CD4-positive, alpha-beta T cell (primary cell): Measurements from ENCODE around the gene LHFPL6. TPM values are rescaled to one million over a fixed set of nuclear protein-coding genes. Genes with fewer than 3 reads are reported as not detected.

Source experiments
- ATAC-seq: fragments of 200-7000 bp; cut with Tn5 transposase; one replicate; pipeline ENCODE4 v1.10.0; 2022; ENCODE audit warnings: mild to moderate bottlenecking; ENCODE audit not compliant: poor library complexity
- CTCF ChIA-PET: fragments of 350-600 bp; sonication (Branson Sonifier 250); formaldehyde crosslinking; loops from one replicate; lab custom pipeline; 2021; ENCODE audit warnings: antibody characterized with exemption, inconsistent platforms; lab: Charles Lee
- POLR2A ChIA-PET: fragments of 350-600 bp; sonication (Branson Sonifier 250); formaldehyde crosslinking; loops from one replicate; lab custom pipeline; 2021; ENCODE audit warnings: antibody characterized with exemption, inconsistent platforms; lab: Charles Lee
- DNase-seq, 14 experiments: peaks; one replicate each; pipeline ENCODE4 v3.0.0-alpha.2; 2013 to 2020; ENCODE audit warnings: mixed read lengths in 2 of 14
- H3K27ac ChIP-seq, 2 donors: one replicate each; pipeline versions ENCODE4 v1.5.1 to v1.7.0; 2013; ENCODE audit warnings: low read length in 2 of 2, low read depth in 1 of 2, mild to moderate bottlenecking in 1 of 2
- H3K27me3 ChIP-seq, 2 experiments: 1 replicate in 1 of 2; 2 replicates in 1 of 2; pipeline versions ENCODE4 v1.6.1 to v1.7.0; 2013; ENCODE audit warnings: low read length in 2 of 2, control low read depth in 1 of 2, mild to moderate bottlenecking in 1 of 2, moderate library complexity in 1 of 2; ENCODE audit not compliant: insufficient read depth in 2 of 2, control insufficient read depth in 1 of 2
- H3K36me3 ChIP-seq: one replicate; pipeline ENCODE4 v1.6.1; 2013; ENCODE audit warnings: low read length, control low read depth; ENCODE audit not compliant: insufficient read depth
- H3K4me1 ChIP-seq: one replicate; pipeline ENCODE4 v1.6.1; 2013; ENCODE audit warnings: low read length, control low read depth; ENCODE audit not compliant: insufficient read depth
- H3K4me3 ChIP-seq: one replicate; pipeline ENCODE4 v1.5.1; 2013; ENCODE audit warnings: mild to moderate bottlenecking, low read length, moderate library complexity
- H3K9me3 ChIP-seq, 2 experiments: 1 replicate in 1 of 2; 2 replicates in 1 of 2; pipeline versions ENCODE4 v1.6.1 to v1.7.0; 2013; ENCODE audit warnings: low read length in 2 of 2, mild to moderate bottlenecking in 2 of 2, control low read depth in 1 of 2, moderate library complexity in 1 of 2; ENCODE audit not compliant: control insufficient read depth in 1 of 2, insufficient read depth in 1 of 2
- H3K27ac Mint-ChIP-seq: one replicate; pipeline ENCODE4 v1.8.0; 2020; ENCODE audit warnings: mixed read lengths
- H3K27me3 Mint-ChIP-seq: one replicate; pipeline ENCODE4 v1.8.0; 2021; ENCODE audit warnings: mixed read lengths
- H3K36me3 Mint-ChIP-seq: one replicate; pipeline ENCODE4 v1.8.0; 2021; ENCODE audit warnings: low read depth, mixed read lengths
- H3K4me1 Mint-ChIP-seq: one replicate; pipeline ENCODE4 v1.8.0; 2021; ENCODE audit warnings: low read depth, mixed read lengths
- H3K4me3 Mint-ChIP-seq: one replicate; pipeline ENCODE4 v1.8.0; 2020; ENCODE audit warnings: mild to moderate bottlenecking, mixed read lengths
- H3K9me3 Mint-ChIP-seq: one replicate; pipeline ENCODE4 v1.8.0; 2020; ENCODE audit warnings: mixed read lengths
- CTCF ChIP-seq: fragments of 200-600 bp; IDR thresholded peaks from one replicate; pipeline ENCODE4 v1.8.0; 2022; ENCODE audit warnings: antibody characterized with exemption, mild to moderate bottlenecking
- intact Hi-C, 2 experiments: fragments of 100-400 bp; cut with DNase I in 1 of 2; cut with micrococcal nuclease in 1 of 2; formaldehyde crosslinking; loops; one replicate each; pipeline versions ENCODE4 v1.15.1 to v1.9.0; 2023 to 2025; cut with DNase I, micrococcal nuclease
- total RNA-seq, 174 experiments: library from RNA in 2 of 174; stranded (reverse) in 2 of 174; gene quantifications; one replicate each; pipeline ENCODE4 v1.2.3 and lab custom pipeline; 2021 to 2026

LHFPL6 gene
- total RNA-seq, 2 experiments from 2014 or later: not detected

GRCh38 chr13:39596685-39597084 is 6.3 kb downstream of the LHFPL6 start:
- H3K27ac Mint-ChIP-seq: no peak overlapping the region
- no peak overlapping the region for H3K4me3 ChIP-seq
- DNase-seq (no peak), ATAC-seq (no peak)
- POLR2A ChIA-PET: no interaction called here
- H3K4me1 Mint-ChIP-seq: no peaks in the 10 kb centered on the region
- peaks cover 0 to 4% of the 10 kb centered on the region in 2 experiments for H3K9me3 ChIP-seq
- no peak for TF ChIP-seq CTCF
- no peaks in the 10 kb centered on the region for H3K36me3 ChIP-seq
- H3K27me3 Mint-ChIP-seq: peaks cover 50% of the 10 kb centered on the region
- intact Hi-C loops: no loop called here
- peaks cover 4 to 21% of the 10 kb centered on the region in 2 experiments for H3K27me3 ChIP-seq
- H3K27ac ChIP-seq: no peak overlapping the region
- H3K36me3 Mint-ChIP-seq: no peaks in the 10 kb centered on the region
- CTCF ChIA-PET: no interaction called here
- no peaks in the 10 kb centered on the region for H3K9me3 Mint-ChIP-seq
- H3K4me1 ChIP-seq: no peaks in the 10 kb centered on the region
- H3K4me3 Mint-ChIP-seq: no peak overlapping the region

GRCh38 chr13:39596176-39596575 is 6.8 kb downstream of the LHFPL6 start:
- intact Hi-C loops: no loop called here
- Histone ChIP-seq H3K27me3 (peaks cover 4 to 16% of the 10 kb centered on the region in 2 experiments), H3K4me3 (no peak overlapping the region), H3K4me1 (no peaks in the 10 kb centered on the region), H3K36me3 (no peaks in the 10 kb centered on the region), H3K9me3 (peaks cover 0 to 4% of the 10 kb centered on the region in 2 experiments), H3K27ac (no peak overlapping the region)
- ATAC-seq: no peak
- Mint-ChIP-seq H3K27ac (no peak overlapping the region), H3K27me3 (peaks cover 45% of the 10 kb centered on the region), H3K9me3 (no peaks in the 10 kb centered on the region), H3K36me3 (no peaks in the 10 kb centered on the region), H3K4me3 (no peak overlapping the region), H3K4me1 (no peaks in the 10 kb centered on the region)
- no peak for TF ChIP-seq CTCF
- POLR2A ChIA-PET: no interaction called here
- CTCF ChIA-PET: no interaction called here
- DNase-seq: no peak

- Mint-ChIP-seq H3K4me1 (no peaks in the 10 kb centered on the region), H3K36me3 (no peaks in the 10 kb centered on the region), H3K4me3 (no peak overlapping the region), H3K27ac (no peak overlapping the region), H3K9me3 (no peaks in the 10 kb centered on the region), H3K27me3 (peaks cover 24% of the 10 kb centered on the region)
- Histone ChIP-seq H3K4me1 (no peaks in the 10 kb centered on the region), H3K27me3 (peaks cover 0 to 4% of the 10 kb centered on the region in 2 experiments), H3K9me3 (peaks cover 0 to 4% of the 10 kb centered on the region in 2 experiments), H3K27ac (no peak overlapping the region), H3K36me3 (no peaks in the 10 kb centered on the region), H3K4me3 (no peak overlapping the region)
- ATAC-seq (no peak), DNase-seq (no peak)
- TF ChIP-seq CTCF: no peak
- intact Hi-C loops: no loop called here
- ChIA-PET CTCF (no interaction called here), POLR2A (no interaction called here)
Observed at GRCh38 chr13:39590466-39591036, 12.4 kb downstream of the LHFPL6 start.
